HepG2 (cell line): Measurements from ENCODE around the gene NUFIP1. TPM values are rescaled to one million over a fixed set of nuclear protein-coding genes. Genes with fewer than 3 reads are reported as not detected.

Experiments used
- IRX3 ChIP-seq: sonication (generic); formaldehyde crosslinking; IDR thresholded peaks from 2 replicates; pipeline ENCODE4 v1.8.1; 2023; ENCODE audit warnings: mild to moderate bottlenecking, low read depth, missing genetic modification reagents, borderline replicate concordance
- KLF13 ChIP-seq: sonication (generic); formaldehyde crosslinking; IDR thresholded peaks from 2 replicates; pipeline ENCODE4 v1.4.0; 2020; ENCODE audit warnings: mild to moderate bottlenecking, missing genetic modification reagents
- MAF1 ChIP-seq: sonication (generic); formaldehyde crosslinking; IDR thresholded peaks from 2 replicates; pipeline ENCODE4 v1.5.0; 2020; ENCODE audit warnings: missing genetic modification reagents, borderline replicate concordance
- MBNL3 ChIP-seq: fragments of 250-450 bp; sonication (Bioruptor Pico); conservative IDR thresholded peaks from 2 replicates; pipeline ENCODE4 v1.8.0; 2022; ENCODE audit warnings: mild to moderate bottlenecking, inconsistent platforms
- MED1 ChIP-seq: sonication (generic); formaldehyde crosslinking; IDR thresholded peaks from 2 replicates; pipeline ENCODE4 v1.4.0; 2020; ENCODE audit warnings: missing genetic modification reagents
- RAD21 ChIP-seq: fragments of 450-650 bp; formaldehyde crosslinking; IDR thresholded peaks from 2 replicates; pipeline ENCODE4 v1.5.0; 2020; ENCODE audit warnings: mild to moderate bottlenecking
- REXO4 ChIP-seq: sonication (generic); formaldehyde crosslinking; IDR thresholded peaks from 2 replicates; pipeline ENCODE4 v1.8.0; 2022; ENCODE audit warnings: missing genetic modification reagents, mild to moderate bottlenecking, borderline replicate concordance
- SP140L ChIP-seq: sonication (generic); formaldehyde crosslinking; IDR thresholded peaks from 2 replicates; pipeline ENCODE4 v1.4.0; 2020; ENCODE audit warnings: missing genetic modification reagents, borderline replicate concordance
- XRCC5 ChIP-seq: fragments of 200-400 bp; formaldehyde crosslinking; optimal IDR thresholded peaks from 2 replicates; pipeline ENCODE3; 2017; ENCODE audit warnings: mild to moderate bottlenecking, low read length
- ZFP36 ChIP-seq: fragments of 150-350 bp; IDR thresholded peaks from 2 replicates; pipeline ENCODE4 v1.6.1; 2018; ENCODE audit warnings: borderline replicate concordance, low read length, low read depth; ENCODE audit not compliant: partially characterized antibody
- ZNF136 ChIP-seq: sonication (generic); formaldehyde crosslinking; IDR thresholded peaks from 2 replicates; pipeline ENCODE4 v1.8.1; 2022; ENCODE audit warnings: low read depth, mild to moderate bottlenecking, moderate library complexity, missing genetic modification reagents
- ZNF34 ChIP-seq: sonication (generic); formaldehyde crosslinking; IDR thresholded peaks from 2 replicates; pipeline ENCODE4 v1.4.0; 2020; ENCODE audit warnings: mild to moderate bottlenecking, missing genetic modification reagents, borderline replicate concordance
- ZNF704 ChIP-seq: sonication (generic); formaldehyde crosslinking; IDR thresholded peaks from 2 replicates; pipeline ENCODE4 v1.8.1; 2023; ENCODE audit warnings: mild to moderate bottlenecking, inconsistent platforms, moderate library complexity, missing genetic modification reagents, borderline replicate concordance
- ZNF720 ChIP-seq: sonication (generic); formaldehyde crosslinking; IDR thresholded peaks from 2 replicates; pipeline ENCODE4 v1.4.0; 2020; ENCODE audit warnings: missing genetic modification reagents
- ZNF766 ChIP-seq: sonication (generic); formaldehyde crosslinking; IDR thresholded peaks from 2 replicates; pipeline ENCODE4 v1.5.0; 2020; ENCODE audit warnings: missing genetic modification reagents, borderline replicate concordance
- ZNF841 ChIP-seq: sonication (generic); formaldehyde crosslinking; IDR thresholded peaks from 2 replicates; pipeline ENCODE4 v1.8.1; 2023; ENCODE audit warnings: missing genetic modification reagents, borderline replicate concordance
- ZSCAN22 ChIP-seq: sonication (generic); formaldehyde crosslinking; IDR thresholded peaks from 2 replicates; pipeline ENCODE4 v1.4.0; 2020; ENCODE audit warnings: mild to moderate bottlenecking, missing genetic modification reagents
- ZSCAN25 ChIP-seq: sonication (generic); formaldehyde crosslinking; IDR thresholded peaks from 2 replicates; pipeline ENCODE4 v1.8.0; 2022; ENCODE audit warnings: mild to moderate bottlenecking, missing genetic modification reagents
- polyA plus RNA-seq, 8 experiments: library from polyadenylated mRNA; depleted of rRNA in 3 of 8; stranded (reverse) in 7 of 8; unstranded in 1 of 8; fragments of >200 nt; fragmentation: Illumina TruSeq in 4 of 8; extraction: Trizol in 4 of 8; gene quantifications; 2 replicates each; pipeline versions ENCODE4 v1.2.1 to v1.2.3, GENCODE V29; 2011 to 2016; ENCODE audit warnings: low read depth in 4 of 8, missing spikeins in 1 of 8, mixed read lengths in 1 of 8; ENCODE audit not compliant: insufficient read depth in 1 of 8
- total RNA-seq, 5 experiments: library from RNA; depleted of rRNA; stranded (reverse); fragments of >200 nt; fragmentation: Illumina TruSeq; extraction: Trizol; gene quantifications; 2 replicates each; pipeline ENCODE4 v1.2.3, GENCODE V29; 2016; ENCODE audit warnings: low read depth in 1 of 5
- TF ChIP-seq, protein P1 (sequence below): IDR thresholded peaks from 2 replicates; pipeline ENCODE4 v1.6.1; 2016; ENCODE audit warnings: low read depth, control low read depth
- TF ChIP-seq, protein P2 (sequence below): IDR thresholded peaks from 2 replicates; pipeline ENCODE4 v1.6.1; 2016; ENCODE audit warnings: low read depth, missing genetic modification reagents, missing compliant biosample characterization

NUFIP1 gene
- total and polyA plus RNA-seq, 2 of the 13 experiments (the other 11 are each of a cell fraction or from before 2014, with no cell fraction given), result 1.9 to 10.3 TPM

DNA sequence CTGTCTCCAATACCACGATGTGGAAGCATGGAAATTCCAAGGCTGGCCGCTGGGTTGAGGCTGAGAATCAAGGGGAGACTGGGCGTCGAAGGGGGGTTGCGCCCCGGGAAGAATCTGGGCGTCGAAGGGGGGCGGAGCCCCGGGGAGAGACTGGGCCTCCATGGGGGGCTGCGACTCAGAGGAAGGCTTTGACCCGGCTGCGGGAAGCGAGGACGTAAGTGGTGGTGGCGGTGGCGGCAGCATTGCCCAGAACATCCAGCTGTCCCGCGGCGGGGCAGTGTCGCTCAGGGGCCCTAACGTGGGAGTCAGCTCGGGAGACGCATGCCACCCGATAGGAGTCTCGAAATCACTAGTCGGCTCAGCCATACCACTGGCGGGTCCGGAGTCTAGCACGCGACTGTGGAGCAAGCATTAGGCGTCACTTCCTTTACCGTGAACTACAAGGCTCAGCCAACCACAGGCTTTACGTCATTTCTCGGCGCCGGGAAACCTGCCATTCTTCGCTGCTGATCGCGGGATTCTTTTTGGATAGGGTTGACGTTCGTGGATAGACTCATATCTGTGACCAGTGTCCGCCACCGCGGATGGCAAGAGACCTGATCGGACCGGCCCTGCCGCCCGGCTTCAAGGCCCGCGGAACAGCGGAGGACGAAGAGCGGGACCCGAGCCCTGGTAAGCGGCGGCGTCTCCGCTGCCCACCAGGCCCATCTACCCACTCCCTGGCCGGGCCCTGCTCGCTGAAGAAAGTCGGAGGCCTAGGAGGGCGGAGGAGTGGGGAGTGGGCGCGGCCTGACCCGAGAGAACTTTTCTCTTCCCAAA is at the start of gene NUFIP1, which contains the start of gene GPALPP1 (continued):
- TF ChIP-seq MBNL3 (CRISPR knock-in tag) (no peak), IRX3 (0 out of 2 replicates have a peak, but pooled peaks have one; percentile 83), ZNF841 (CRISPR knock-in tag) (no peak), ZFP36 (no peak), ZSCAN22 (CRISPR knock-in tag) (no peak), ZNF720 (CRISPR knock-in tag) (no peak), KLF13 (CRISPR knock-in tag) (no peak), REXO4 (CRISPR knock-in tag) (peak; percentile 30; the same call in 1 of the 2 replicates), ZNF766 (no peak), RAD21 (CRISPR knock-in tag) (no peak), ZNF136 (CRISPR knock-in tag) (no peak), MAF1 (CRISPR knock-in tag) (no peak), MED1 (no peak; the same call in 1 of the 2 replicates), ZNF34 (CRISPR knock-in tag) (peak; percentile 73; the same call in 1 of the 2 replicates), SP140L (CRISPR knock-in tag) (no peak), ZSCAN25 (CRISPR knock-in tag) (no peak), ZNF704 (0 out of 2 replicates have a peak, but pooled peaks have one; percentile 35), XRCC5 (no peak)
- TF ChIP-seq, protein P1, sequence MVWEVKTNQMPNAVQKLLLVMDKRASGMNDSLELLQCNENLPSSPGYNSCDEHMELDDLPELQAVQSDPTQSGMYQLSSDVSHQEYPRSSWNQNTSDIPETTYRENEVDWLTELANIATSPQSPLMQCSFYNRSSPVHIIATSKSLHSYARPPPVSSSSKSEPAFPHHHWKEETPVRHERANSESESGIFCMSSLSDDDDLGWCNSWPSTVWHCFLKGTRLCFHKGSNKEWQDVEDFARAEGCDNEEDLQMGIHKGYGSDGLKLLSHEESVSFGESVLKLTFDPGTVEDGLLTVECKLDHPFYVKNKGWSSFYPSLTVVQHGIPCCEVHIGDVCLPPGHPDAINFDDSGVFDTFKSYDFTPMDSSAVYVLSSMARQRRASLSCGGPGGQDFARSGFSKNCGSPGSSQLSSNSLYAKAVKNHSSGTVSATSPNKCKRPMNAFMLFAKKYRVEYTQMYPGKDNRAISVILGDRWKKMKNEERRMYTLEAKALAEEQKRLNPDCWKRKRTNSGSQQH (CRISPR knock-in tag), result 0 out of 2 replicates have a peak, but pooled peaks have one; percentile 41
- TF ChIP-seq, protein P2, sequence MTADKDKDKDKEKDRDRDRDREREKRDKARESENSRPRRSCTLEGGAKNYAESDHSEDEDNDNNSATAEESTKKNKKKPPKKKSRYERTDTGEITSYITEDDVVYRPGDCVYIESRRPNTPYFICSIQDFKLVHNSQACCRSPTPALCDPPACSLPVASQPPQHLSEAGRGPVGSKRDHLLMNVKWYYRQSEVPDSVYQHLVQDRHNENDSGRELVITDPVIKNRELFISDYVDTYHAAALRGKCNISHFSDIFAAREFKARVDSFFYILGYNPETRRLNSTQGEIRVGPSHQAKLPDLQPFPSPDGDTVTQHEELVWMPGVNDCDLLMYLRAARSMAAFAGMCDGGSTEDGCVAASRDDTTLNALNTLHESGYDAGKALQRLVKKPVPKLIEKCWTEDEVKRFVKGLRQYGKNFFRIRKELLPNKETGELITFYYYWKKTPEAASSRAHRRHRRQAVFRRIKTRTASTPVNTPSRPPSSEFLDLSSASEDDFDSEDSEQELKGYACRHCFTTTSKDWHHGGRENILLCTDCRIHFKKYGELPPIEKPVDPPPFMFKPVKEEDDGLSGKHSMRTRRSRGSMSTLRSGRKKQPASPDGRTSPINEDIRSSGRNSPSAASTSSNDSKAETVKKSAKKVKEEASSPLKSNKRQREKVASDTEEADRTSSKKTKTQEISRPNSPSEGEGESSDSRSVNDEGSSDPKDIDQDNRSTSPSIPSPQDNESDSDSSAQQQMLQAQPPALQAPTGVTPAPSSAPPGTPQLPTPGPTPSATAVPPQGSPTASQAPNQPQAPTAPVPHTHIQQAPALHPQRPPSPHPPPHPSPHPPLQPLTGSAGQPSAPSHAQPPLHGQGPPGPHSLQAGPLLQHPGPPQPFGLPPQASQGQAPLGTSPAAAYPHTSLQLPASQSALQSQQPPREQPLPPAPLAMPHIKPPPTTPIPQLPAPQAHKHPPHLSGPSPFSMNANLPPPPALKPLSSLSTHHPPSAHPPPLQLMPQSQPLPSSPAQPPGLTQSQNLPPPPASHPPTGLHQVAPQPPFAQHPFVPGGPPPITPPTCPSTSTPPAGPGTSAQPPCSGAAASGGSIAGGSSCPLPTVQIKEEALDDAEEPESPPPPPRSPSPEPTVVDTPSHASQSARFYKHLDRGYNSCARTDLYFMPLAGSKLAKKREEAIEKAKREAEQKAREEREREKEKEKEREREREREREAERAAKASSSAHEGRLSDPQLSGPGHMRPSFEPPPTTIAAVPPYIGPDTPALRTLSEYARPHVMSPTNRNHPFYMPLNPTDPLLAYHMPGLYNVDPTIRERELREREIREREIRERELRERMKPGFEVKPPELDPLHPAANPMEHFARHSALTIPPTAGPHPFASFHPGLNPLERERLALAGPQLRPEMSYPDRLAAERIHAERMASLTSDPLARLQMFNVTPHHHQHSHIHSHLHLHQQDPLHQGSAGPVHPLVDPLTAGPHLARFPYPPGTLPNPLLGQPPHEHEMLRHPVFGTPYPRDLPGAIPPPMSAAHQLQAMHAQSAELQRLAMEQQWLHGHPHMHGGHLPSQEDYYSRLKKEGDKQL (CRISPR knock-in tag), result peak; percentile 28; the same call in 1 of the 2 replicates
